Posterior cingulate gyrus (tissue), 11 donors: ENCODE data around the gene PLAGL1.
"Not testable (repeated sequence)": the region's sequence is repeated elsewhere in the genome, so short reads cannot be mapped to it uniquely, and the experiment has no call there.

ENCODE experiments used
- DNase-seq, 10 donors: peaks; one replicate each; pipeline versions ENCODE4 v3.0.0 to v3.0.0-alpha.2; 2020 to 2021; ENCODE audit warnings: mixed read lengths in 3 of 10
- intact Hi-C: fragments of 100-400 bp; cut with DNase I; formaldehyde crosslinking; loops from one replicate; pipeline ENCODE4 v1.15.1; 2023

The PLAGL1 gene

DNA sequence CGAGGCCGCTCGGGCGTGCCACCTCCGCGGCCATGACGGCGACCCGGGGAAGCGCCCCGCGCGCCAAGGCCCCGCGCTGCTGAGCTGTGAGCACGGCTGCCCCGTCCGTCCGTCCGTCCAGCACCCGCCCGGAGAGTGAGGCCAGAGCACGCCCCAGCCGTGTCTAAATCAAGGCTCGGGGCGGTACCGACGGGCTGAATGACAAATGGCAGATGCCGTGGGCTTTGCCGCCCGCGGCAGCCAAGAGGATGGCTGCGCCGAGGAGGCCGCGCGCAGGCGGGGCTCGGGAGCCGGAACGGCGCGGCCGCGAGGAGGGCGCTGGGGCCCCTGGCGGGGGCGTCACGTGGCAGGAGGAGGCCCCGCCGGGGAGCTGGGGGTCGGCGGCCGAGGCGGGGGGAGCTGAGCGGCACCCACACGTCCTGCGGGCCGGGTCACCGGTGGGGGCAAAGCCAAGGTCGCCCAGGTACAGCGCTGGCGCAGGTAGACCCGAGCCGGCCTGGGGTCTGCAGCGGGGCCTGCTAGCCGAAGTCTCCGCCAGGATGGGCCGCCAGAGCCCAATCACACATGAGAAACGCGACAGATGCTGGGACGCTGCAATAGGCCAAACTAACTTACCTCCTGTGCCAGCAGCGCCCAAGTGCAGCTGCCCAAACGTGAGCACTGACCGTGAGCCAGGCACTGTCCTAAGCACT is at the start of gene PLAGL1:
Gene PLAGL1 (minus strand): TSS at position 140 of the 692 bp plus-strand sequence. CDS start 60,123 bp downstream, outside the sequence.
- intact Hi-C loops, result no loop called here
- peak in 8 of 10 donors; percentile 9 to 89 (median 16) for DNase-seq

GRCh38 chr6:144055121-144055931 is 47.3 kb upstream of the PLAGL1 start:
- no peak for DNase-seq
- intact Hi-C loops, result no loop called here

DNA sequence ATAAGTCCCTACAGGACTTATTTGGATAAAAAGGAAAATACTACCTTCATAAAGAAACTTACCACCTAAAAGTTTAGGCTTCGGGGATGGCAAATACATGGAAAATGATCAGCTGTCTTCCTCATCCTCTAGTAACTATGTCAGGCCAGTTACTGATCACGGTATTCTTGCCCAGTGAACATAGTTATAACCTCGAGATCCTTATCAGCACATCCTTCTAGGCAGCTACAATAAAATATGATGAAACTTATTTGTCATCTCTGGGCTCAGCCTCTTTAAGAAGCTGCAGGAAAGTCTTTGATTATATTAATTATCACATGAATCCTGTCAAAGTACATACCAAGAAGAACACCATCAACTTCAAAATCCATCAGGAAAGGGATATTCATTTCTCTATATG is 45.5 kb upstream of the PLAGL1 start:
- intact Hi-C loops, result no loop called here
- no peak for DNase-seq

- DNase-seq, result no peak
- intact Hi-C loops, result no loop called here
Measured at GRCh38 chr6:144052488-144052887, 44.4 kb upstream of the PLAGL1 start.

DNA sequence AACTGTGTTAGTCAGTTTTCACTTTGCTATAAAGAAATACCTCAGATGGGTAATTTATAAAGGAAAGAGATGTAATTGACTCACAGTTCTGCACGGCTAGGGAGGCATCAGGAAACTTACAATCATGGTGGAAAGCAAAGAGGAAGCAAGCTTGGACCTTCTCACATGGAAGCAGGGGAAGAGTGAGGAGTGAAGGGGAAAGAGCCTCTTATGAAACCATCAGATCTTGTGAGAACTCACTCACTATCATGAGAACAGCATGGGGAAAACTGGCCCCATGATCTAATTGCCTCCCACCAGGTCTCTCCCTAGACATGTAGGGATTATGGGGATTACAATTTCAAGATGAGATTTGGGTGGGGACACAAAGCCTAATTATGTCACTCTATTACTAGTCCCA is 41.3 kb upstream of the PLAGL1 start:
- intact Hi-C loops, result no loop called here

DNA sequence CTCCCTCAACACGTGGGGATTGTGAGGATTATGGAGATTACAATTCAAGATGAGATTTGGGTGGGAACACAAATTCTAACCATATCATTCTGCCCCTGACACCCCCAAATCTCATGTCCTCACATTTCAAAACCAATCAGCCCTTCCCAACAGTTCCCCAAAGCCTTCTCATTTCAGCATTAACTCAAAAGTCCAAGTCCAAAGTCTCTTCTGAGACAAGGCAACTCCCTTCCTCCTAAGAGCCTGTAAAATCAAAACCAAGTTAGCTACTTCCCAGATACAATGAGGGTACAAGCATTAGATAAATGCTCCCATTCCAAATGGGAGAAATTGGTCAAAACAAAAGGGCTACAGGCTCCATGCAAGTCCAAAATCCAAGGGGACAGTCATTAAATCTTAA is 39.6 kb upstream of the PLAGL1 start:
- no peak for DNase-seq
- intact Hi-C loops, result no loop called here

More for the DNA sequence above, 41.3 kb upstream of the PLAGL1 start:
- DNase-seq, result no peak

DNA sequence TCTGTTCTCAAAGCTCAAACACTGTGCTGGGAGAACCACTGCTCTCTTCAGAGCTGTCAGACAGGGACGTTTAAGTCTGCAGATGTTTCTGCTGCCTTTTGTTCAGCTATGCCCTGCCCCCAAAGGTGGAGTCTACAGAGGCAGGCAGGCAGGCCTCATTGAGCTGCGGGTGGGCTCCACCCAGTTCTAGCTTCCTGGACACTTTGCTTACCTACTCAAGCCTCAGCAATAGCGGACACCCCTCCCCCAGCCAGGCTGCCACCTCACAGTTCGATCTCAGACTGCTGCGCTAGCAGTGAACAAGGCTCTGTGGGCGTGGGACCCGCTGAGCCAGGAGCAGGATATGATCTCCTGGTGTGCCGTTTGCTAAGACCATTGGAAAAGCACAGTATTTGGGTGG is 38.6 kb upstream of the PLAGL1 start:
- DNase-seq, result peak in 1 of 10 donors; percentile 55
- intact Hi-C loops, result not testable (repeated sequence)

GRCh38 chr6:144044989-144045388 is 36.9 kb upstream of the PLAGL1 start:
- DNase-seq, intact Hi-C loops: not testable (repeated sequence)

GRCh38 chr6:144036835-144037195 is 28.8 kb upstream of the PLAGL1 start:
- intact Hi-C loops, result no loop called here
- no peak for DNase-seq

GRCh38 chr6:144036064-144036834 is 28.2 kb upstream of the PLAGL1 start:
- intact Hi-C loops, result no loop called here
- DNase-seq, result peak in 1 of 10 donors; percentile 62

GRCh38 chr6:144035416-144035815 is 27.4 kb upstream of the PLAGL1 start:
- intact Hi-C loops, result no loop called here

DNA sequence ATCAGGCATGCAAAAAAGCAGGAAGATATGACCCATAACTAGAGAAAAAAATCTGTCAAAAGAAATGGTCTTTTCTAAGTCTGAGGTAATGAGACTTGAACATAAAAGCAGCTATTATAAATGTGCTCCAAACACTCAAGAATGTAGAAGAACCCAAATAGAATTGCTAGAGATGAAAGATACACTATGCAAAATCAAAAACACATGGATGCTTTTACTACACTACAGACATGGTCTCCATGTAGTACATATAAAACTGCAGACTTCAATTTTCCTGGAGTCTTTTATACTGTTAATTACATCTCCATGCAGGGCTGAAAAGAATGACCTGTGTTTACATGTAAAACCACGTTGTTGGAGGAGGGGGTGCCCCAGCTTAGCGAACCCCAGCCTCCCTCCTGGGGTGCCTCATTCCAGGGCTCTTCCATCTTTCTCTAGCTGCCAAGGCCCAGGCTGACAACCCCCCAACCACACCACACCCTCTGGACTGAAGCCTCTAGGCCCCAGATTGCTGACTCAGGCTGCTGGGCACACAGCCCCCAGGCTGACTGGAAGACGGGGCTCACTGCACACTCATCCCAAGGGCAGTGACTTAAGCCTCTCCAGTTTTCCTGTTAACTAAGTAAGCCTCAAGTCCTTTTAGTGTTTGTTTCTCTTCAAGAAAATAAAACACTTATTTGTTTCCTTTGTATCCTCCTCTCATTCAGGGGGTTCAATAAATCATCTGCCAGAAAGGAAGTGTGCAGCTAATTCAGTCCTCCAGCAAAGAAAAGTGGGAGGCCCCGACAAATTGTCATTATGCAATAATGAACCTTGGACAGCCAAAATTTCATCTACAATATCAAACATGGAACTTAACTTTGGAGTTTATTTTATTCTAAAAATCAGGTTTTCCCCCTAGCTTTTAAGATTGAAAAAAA is 26.0 kb upstream of the PLAGL1 start:
- intact Hi-C loops, result no loop called here
- no peak for DNase-seq

More at GRCh38 chr6:144035416-144035815, 27.4 kb upstream of the PLAGL1 start:
- DNase-seq, result no peak

DNA sequence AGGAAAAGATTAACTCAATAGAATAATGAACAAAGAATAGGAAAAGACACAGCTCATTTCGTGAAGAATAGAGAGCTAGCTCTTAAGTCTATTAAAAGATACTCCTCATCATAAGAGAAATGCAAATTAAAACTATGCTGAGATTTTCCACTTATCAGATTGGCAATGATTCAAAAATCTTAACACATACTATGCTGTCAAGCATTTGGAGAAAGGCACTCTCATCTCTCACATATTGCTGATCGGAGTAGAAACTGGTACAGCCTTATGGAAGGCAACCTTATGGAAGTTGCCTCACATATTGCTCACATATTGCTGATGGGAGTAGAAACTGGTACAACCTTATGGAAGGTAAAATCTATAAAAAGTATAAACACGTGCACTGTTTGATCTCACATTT is 21.4 kb upstream of the PLAGL1 start:
- intact Hi-C loops, result no loop called here
- no peak for DNase-seq

GRCh38 chr6:144027932-144028587 is 20.0 kb upstream of the PLAGL1 start:
- DNase-seq, result no peak
- intact Hi-C loops, result no loop called here

- DNase-seq, result no peak
- intact Hi-C loops, result no loop called here
Measured at GRCh38 chr6:144023216-144023615, 15.2 kb upstream of the PLAGL1 start.

GRCh38 chr6:144019929-144020328 is 11.9 kb upstream of the PLAGL1 start:
- no peak for DNase-seq
- intact Hi-C loops, result no loop called here

DNA sequence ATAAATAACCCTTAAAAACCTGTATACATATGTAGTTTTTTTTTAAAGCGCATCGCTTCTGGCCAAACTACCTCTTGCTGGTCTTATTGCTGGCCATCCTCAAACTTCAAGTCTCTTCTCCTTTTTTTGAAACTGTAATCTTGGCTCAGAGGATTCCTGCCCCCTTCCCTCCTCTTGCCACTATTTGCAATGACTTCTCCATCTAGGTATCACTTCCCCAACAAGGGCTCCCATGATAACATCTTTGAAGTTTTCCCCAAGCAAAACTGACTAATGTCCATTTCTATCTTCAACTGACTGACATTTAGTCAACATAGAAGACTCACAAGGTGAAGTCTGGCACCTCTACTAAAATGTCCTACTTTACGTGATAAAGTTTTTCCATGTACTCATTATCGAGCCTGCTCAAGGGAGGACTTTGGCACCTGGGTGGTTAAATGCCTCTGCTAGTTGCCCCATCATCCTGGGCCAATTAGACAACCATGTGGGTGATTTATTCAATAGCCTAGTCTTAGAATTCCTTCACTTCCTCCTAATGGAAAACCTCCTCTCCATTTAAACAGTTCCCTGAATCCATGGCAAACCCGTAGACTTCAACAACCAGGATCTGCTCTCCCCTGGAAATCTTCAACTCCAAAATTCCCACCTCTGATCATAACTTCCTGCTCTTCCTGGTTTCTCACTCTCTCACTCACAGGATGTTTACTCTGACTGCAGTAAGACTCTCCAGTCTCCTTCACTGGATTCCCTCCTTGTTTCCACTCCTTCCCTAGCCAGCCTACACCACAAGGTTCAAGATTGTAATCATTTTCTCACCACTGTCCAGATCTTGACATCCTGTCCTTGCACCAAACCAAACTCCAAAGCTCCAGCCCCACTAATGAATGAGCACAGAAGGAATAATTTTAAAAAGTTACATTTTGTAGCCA is 9.4 kb upstream of the PLAGL1 start:
- DNase-seq, result no peak
- intact Hi-C loops, result no loop called here

DNA sequence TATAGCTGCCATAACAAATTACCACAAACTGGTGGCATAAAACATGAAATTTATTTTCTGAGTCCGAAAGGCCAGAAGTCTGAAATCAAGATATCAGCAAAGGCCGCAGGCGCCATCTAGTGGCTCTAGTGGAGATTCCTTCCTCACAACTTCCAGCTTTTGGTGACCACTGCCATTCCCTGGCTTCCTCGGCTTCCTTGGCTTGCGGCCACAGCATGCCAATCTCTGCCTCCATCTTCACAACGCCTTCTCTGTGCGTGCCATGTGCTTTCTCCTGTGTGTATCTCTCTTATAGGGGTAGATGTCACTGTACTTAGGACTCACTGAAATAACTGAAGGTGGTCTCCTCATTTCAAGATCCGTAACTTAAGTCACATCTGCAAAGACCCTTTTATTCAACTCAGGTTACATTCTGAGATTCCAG is 5.4 kb upstream of the PLAGL1 start:
- intact Hi-C loops, result loop anchor here (1.0 kb wide), 1 partner anchor 438 kb away; no protein-coding TSS in a partner anchor
- peak; percentile 31 to 95 (median 70) for DNase-seq
